ENCODE measurements around the gene ACHE.

ACHE gene

GRCh38 chr7:100865938-100866728 is 29.6 kb downstream of the ACHE start:
- H3K4me3 ChIP-seq (replicated peaks; ENCODE audit: low read depth, low read length), result no peak overlapping the region
- DNase-seq (ENCODE audit: low read depth), result no peak
- TF ChIP-seq CTCF (IDR thresholded peaks at IDR 0.05; ENCODE audit: low read length, missing control alignments), result no peak

GRCh38 chr7:100865372-100865911 is 30.2 kb downstream of the ACHE start:
- DNase-seq (ENCODE audit: low read depth), result no peak
- no peak for TF ChIP-seq CTCF (IDR thresholded peaks at IDR 0.05; ENCODE audit: low read length, missing control alignments)
- no peak overlapping the region for H3K4me3 ChIP-seq (replicated peaks; ENCODE audit: low read depth, low read length)

- TF ChIP-seq CTCF (IDR thresholded peaks at IDR 0.05; ENCODE audit: low read length, missing control alignments), result no peak
- H3K4me3 ChIP-seq (replicated peaks; ENCODE audit: low read depth, low read length), result no peak overlapping the region
- no peak for DNase-seq (ENCODE audit: low read depth)
Observed at GRCh38 chr7:100864263-100864845, 31.3 kb downstream of the ACHE start.

- DNase-seq (ENCODE audit: low read depth), result no peak
- H3K4me3 ChIP-seq (replicated peaks; ENCODE audit: low read depth, low read length), result no peak overlapping the region
- TF ChIP-seq CTCF (IDR thresholded peaks at IDR 0.05; ENCODE audit: low read length, missing control alignments), result no peak
Observed at GRCh38 chr7:100863406-100863950, 32.2 kb downstream of the ACHE start.

GRCh38 chr7:100861616-100861985 is 34.1 kb downstream of the ACHE start:
- H3K4me3 ChIP-seq (replicated peaks; ENCODE audit: low read depth, low read length), result no peak overlapping the region
- no peak for TF ChIP-seq CTCF (IDR thresholded peaks at IDR 0.05; ENCODE audit: low read length, missing control alignments)
- DNase-seq (ENCODE audit: low read depth), result no peak

- no peak for TF ChIP-seq CTCF (IDR thresholded peaks at IDR 0.05; ENCODE audit: low read length, missing control alignments)
- H3K4me3 ChIP-seq (replicated peaks; ENCODE audit: low read depth, low read length), result no peak overlapping the region
- DNase-seq (ENCODE audit: low read depth), result no peak
Observed at GRCh38 chr7:100860702-100861615, 34.7 kb downstream of the ACHE start.

All from fibroblast of pulmonary artery (primary cell).